ENCODE results near the gene SLAMF1. TPM values are rescaled to one million over a fixed set of nuclear protein-coding genes. Genes with fewer than 3 reads are reported as not detected.

The SLAMF1 gene
- total and polyA plus RNA-seq, 2 of the 13 experiments (the other 11 are each of a cell fraction or from before 2014, with no cell fraction given) = not detected

DNA sequence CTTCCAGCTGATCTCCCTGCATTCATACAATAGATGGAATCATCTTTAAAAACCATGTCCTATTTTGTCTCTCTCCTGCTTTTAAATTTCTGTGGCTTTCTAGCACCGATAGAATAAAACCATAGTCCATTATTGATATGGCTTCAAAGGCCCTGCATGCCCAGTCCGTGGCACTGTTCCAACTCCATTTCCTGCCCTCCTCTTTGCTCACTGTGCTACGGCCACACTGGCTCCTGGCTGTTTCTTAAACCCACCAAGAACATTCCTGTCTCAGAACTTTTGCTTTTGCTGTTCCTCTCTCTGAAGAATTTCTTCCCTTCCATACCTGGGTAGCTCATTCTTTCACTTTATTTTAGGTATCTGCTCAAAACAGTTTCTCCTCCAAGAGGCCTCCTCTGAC, 7.2 kb downstream of the SLAMF1 start:
- ATAC-seq = no peak
- ChIA-PET POLR2A (no interaction called here), CTCF (ENCODE audit: low intra/inter-chr PET ratio, low total read pairs) (no interaction called here)
- H3K4me1 ChIP-seq (ENCODE audit: insufficient read depth, low read length) = peaks cover 28% of the 10 kb centered on the region
- no peaks in the 10 kb centered on the region for H3K79me2 ChIP-seq (ENCODE audit: insufficient read depth, low read length)
- no peaks in the 10 kb centered on the region for H4K20me1 ChIP-seq (ENCODE audit: insufficient read depth, low read length)
- no peaks in the 10 kb centered on the region for H3K27me3 ChIP-seq (ENCODE audit: control insufficient read depth in 1 of 2, insufficient read depth in 2 of 2, low read length in 2 of 2)
- H3K4me2 ChIP-seq (ENCODE audit: low read depth, low read length) = no peak overlapping the region
- DNase-seq (ENCODE audit: low spot score) = no peak
- intact Hi-C loops (cut with micrococcal nuclease; ENCODE audit: unreplicated experiment) (no loop called here), in situ Hi-C loops (cut with HindIII; ENCODE audit: extremely low pct_ligation_motif_present, low pct_unique_long_range_greater_than_20kb) (no loop called here)
- H3K27ac ChIP-seq (ENCODE audit: extremely low read length, insufficient read depth, low read length) = no peak overlapping the region
- 3% methylated on average over 3 of the region's 3 CpGs for WGBS (ENCODE audit: low lambda C conversion rate)
- no peak for FAIRE-seq
- no peak overlapping the region for H2AFZ ChIP-seq (ENCODE audit: low read length)
- no peak overlapping the region for H3K4me3 ChIP-seq (replicated peaks in 1 of 3; ENCODE audit: insufficient read depth in 1 of 3, low read depth in 2 of 3, low read length in 3 of 3)
- no peak overlapping the region for H3K9ac ChIP-seq (ENCODE audit: insufficient read depth, low read depth, low read length)
- no TSS peak for BruUV-seq (replicated peaks)
- H3K9me3 ChIP-seq (ENCODE audit: low read length) = no peaks in the 10 kb centered on the region
- no peaks in the 10 kb centered on the region for H3K36me3 ChIP-seq (replicated peaks in 1 of 2; ENCODE audit: control insufficient read depth in 1 of 2, insufficient read depth in 2 of 2, low read length in 2 of 2)
- TF ChIP-seq ZFP36L1 (CRISPR knock-in tag; IDR thresholded peaks at IDR 0.05) (no peak), ZNF282 (IDR thresholded peaks at IDR 0.05; ENCODE audit: partially characterized antibody) (no peak), ZNF782 (CRISPR knock-in tag; IDR thresholded peaks at IDR 0.05; ENCODE audit: borderline replicate concordance) (no peak), ZSCAN20 (CRISPR knock-in tag; IDR thresholded peaks at IDR 0.05; ENCODE audit: borderline replicate concordance) (no peak), KDM6A (CRISPR knock-in tag; IDR thresholded peaks at IDR 0.05; ENCODE audit: low read depth) (no peak), DR1 (CRISPR knock-in tag; IDR thresholded peaks at IDR 0.05) (no peak), ZNF556 (CRISPR knock-in tag; IDR thresholded peaks at IDR 0.05; ENCODE audit: borderline replicate concordance) (no peak), SP5 (CRISPR knock-in tag; IDR thresholded peaks at IDR 0.05; ENCODE audit: borderline replicate concordance, low read depth) (no peak), ZNF224 (CRISPR knock-in tag; IDR thresholded peaks at IDR 0.05) (no peak), ZNF788 (CRISPR knock-in tag; IDR thresholded peaks at IDR 0.05; ENCODE audit: borderline replicate concordance) (no peak), ZFP41 (CRISPR knock-in tag; IDR thresholded peaks at IDR 0.05; ENCODE audit: borderline replicate concordance) (no peak), DMAP1 (CRISPR knock-in tag; IDR thresholded peaks at IDR 0.05) (no peak)
- TF ChIP-seq, protein P1, sequence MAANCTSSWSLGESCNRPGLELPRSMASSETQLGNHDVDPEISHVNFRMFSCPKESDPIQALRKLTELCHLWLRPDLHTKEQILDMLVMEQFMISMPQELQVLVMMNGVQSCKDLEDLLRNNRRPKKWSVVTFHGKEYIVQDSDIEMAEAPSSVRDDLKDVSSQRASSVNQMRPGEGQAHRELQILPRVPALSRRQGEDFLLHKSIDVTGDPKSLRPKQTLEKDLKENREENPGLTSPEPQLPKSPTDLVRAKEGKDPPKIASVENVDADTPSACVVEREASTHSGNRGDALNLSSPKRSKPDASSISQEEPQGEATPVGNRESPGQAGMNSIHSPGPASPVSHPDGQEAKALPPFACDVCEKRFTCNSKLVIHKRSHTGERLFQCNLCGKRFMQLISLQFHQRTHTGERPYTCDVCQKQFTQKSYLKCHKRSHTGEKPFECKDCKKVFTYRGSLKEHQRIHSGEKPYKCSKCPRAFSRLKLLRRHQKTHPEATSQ (CRISPR knock-in tag; IDR thresholded peaks at IDR 0.05; ENCODE audit: borderline replicate concordance) = no peak
- TF ChIP-seq, protein P2, sequence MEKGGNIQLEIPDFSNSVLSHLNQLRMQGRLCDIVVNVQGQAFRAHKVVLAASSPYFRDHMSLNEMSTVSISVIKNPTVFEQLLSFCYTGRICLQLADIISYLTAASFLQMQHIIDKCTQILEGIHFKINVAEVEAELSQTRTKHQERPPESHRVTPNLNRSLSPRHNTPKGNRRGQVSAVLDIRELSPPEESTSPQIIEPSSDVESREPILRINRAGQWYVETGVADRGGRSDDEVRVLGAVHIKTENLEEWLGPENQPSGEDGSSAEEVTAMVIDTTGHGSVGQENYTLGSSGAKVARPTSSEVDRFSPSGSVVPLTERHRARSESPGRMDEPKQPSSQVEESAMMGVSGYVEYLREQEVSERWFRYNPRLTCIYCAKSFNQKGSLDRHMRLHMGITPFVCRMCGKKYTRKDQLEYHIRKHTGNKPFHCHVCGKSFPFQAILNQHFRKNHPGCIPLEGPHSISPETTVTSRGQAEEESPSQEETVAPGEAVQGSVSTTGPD (CRISPR knock-in tag; IDR thresholded peaks at IDR 0.05) = no peak
- TF ChIP-seq, protein P3, sequence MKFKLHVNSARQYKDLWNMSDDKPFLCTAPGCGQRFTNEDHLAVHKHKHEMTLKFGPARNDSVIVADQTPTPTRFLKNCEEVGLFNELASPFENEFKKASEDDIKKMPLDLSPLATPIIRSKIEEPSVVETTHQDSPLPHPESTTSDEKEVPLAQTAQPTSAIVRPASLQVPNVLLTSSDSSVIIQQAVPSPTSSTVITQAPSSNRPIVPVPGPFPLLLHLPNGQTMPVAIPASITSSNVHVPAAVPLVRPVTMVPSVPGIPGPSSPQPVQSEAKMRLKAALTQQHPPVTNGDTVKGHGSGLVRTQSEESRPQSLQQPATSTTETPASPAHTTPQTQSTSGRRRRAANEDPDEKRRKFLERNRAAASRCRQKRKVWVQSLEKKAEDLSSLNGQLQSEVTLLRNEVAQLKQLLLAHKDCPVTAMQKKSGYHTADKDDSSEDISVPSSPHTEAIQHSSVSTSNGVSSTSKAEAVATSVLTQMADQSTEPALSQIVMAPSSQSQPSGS (CRISPR knock-in tag; IDR thresholded peaks at IDR 0.05) = no peak
- TF ChIP-seq, protein P4, sequence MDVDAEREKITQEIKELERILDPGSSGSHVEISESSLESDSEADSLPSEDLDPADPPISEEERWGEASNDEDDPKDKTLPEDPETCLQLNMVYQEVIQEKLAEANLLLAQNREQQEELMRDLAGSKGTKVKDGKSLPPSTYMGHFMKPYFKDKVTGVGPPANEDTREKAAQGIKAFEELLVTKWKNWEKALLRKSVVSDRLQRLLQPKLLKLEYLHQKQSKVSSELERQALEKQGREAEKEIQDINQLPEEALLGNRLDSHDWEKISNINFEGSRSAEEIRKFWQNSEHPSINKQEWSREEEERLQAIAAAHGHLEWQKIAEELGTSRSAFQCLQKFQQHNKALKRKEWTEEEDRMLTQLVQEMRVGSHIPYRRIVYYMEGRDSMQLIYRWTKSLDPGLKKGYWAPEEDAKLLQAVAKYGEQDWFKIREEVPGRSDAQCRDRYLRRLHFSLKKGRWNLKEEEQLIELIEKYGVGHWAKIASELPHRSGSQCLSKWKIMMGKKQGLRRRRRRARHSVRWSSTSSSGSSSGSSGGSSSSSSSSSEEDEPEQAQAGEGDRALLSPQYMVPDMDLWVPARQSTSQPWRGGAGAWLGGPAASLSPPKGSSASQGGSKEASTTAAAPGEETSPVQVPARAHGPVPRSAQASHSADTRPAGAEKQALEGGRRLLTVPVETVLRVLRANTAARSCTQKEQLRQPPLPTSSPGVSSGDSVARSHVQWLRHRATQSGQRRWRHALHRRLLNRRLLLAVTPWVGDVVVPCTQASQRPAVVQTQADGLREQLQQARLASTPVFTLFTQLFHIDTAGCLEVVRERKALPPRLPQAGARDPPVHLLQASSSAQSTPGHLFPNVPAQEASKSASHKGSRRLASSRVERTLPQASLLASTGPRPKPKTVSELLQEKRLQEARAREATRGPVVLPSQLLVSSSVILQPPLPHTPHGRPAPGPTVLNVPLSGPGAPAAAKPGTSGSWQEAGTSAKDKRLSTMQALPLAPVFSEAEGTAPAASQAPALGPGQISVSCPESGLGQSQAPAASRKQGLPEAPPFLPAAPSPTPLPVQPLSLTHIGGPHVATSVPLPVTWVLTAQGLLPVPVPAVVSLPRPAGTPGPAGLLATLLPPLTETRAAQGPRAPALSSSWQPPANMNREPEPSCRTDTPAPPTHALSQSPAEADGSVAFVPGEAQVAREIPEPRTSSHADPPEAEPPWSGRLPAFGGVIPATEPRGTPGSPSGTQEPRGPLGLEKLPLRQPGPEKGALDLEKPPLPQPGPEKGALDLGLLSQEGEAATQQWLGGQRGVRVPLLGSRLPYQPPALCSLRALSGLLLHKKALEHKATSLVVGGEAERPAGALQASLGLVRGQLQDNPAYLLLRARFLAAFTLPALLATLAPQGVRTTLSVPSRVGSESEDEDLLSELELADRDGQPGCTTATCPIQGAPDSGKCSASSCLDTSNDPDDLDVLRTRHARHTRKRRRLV (CRISPR knock-in tag; IDR thresholded peaks at IDR 0.05) = no peak
- TF ChIP-seq, protein P5, sequence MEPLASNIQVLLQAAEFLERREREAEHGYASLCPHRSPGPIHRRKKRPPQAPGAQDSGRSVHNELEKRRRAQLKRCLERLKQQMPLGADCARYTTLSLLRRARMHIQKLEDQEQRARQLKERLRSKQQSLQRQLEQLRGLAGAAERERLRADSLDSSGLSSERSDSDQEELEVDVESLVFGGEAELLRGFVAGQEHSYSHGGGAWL (CRISPR knock-in tag; IDR thresholded peaks at IDR 0.05) = no peak
